Measurements from ENCODE around the gene CDK17. TPM values are rescaled to one million over a fixed set of nuclear protein-coding genes. Genes with fewer than 3 reads are reported as not detected.
"Not testable (repeated sequence)": the region's sequence is repeated elsewhere in the genome, so short reads cannot be mapped to it uniquely, and the experiment has no call there.

Gene CDK17
- polyA plus RNA-seq, 2 donors, result 6.3 to 6.5 TPM

DNA sequence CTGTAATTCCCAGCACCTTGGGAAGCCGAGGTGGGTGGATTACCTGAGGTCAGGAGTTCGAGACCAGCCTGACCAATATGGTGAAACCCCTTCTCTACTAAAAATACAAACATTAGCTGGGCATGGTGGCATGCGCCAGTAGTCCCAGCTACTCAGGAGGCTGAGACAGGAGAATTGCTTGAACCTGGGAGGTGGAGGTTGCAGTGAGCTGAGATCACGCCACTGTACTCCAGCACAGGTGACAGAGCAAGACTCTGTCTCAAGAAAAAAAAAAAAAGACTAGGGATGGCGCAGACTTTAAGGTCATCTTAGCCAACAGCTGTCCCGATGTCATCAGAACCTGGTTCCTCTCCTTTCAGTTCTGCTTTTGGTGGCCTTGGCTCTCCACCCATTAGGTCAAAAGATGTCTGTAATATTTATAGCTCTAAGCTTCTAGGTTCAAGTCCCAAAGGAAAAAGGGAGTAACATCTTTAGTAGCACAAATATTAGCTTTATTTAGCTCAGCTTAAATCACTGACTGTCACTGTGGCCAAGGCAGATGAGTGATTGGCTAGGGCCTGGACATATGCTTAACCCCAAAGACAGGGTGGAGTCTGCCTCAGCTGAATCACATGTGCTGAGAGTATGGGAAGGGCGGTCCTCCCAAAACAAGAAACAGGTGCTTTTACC is 7.3 kb upstream of the CDK17 start:
- H3K27ac ChIP-seq (ENCODE audit: low read depth in 2 of 2, low read length in 1 of 2); H3K27me3 ChIP-seq (ENCODE audit: control insufficient read depth in 1 of 2, insufficient read depth in 2 of 2, low read length in 2 of 2); H3K4me3 ChIP-seq (ENCODE audit: low read depth in 1 of 2, low read length in 2 of 2); H3K36me3 ChIP-seq (ENCODE audit: control insufficient read depth in 2 of 2, insufficient read depth in 2 of 2, low read length in 1 of 2); H3K9me3 ChIP-seq (ENCODE audit: control insufficient read depth in 2 of 2, insufficient read depth in 1 of 2, low read depth in 1 of 2, low read length in 1 of 2); H3K4me1 ChIP-seq (ENCODE audit: control insufficient read depth in 2 of 2, insufficient read depth in 2 of 2, low read length in 1 of 2): not testable (repeated sequence)
- WGBS, 2 donors, result 84 to 87% methylated on average over 7 of the region's 7 CpGs

DNA sequence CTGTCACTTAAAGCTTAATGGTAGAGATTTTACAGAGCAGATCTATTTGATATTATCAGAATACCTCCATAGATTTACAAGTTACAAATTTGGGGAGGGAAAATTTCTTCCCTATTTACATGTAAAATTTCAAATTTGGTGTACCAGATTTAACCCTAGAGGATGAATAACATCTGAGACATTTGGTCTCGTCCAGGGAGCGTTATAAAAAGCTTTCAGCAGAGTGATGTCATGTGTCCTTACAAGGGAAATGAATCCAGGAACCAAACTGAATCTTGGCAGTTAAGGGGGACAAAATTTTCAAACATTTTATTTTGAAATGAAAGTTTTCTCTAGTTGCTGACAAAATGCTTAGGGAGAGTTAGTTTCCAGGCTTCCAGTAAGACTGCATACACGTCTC is 4.5 kb upstream of the CDK17 start:
- no peak overlapping the region for H3K27ac ChIP-seq (ENCODE audit: low read depth in 2 of 2, low read length in 1 of 2)
- no peaks in the 10 kb centered on the region for H3K4me1 ChIP-seq (ENCODE audit: control insufficient read depth in 2 of 2, insufficient read depth in 2 of 2, low read length in 1 of 2)
- no peaks in the 10 kb centered on the region for H3K9me3 ChIP-seq (ENCODE audit: control insufficient read depth in 2 of 2, insufficient read depth in 1 of 2, low read depth in 1 of 2, low read length in 1 of 2)
- 44 to 60% methylated on average over 3 of the region's 3 CpGs for WGBS, 2 donors
- H3K4me3 ChIP-seq (ENCODE audit: low read depth in 1 of 2, low read length in 2 of 2), result no peak overlapping the region
- no peaks in the 10 kb centered on the region for H3K36me3 ChIP-seq (ENCODE audit: control insufficient read depth in 2 of 2, insufficient read depth in 2 of 2, low read length in 1 of 2)
- H3K27me3 ChIP-seq (ENCODE audit: control insufficient read depth in 1 of 2, insufficient read depth in 2 of 2, low read length in 2 of 2), result no peaks in the 10 kb centered on the region

DNA sequence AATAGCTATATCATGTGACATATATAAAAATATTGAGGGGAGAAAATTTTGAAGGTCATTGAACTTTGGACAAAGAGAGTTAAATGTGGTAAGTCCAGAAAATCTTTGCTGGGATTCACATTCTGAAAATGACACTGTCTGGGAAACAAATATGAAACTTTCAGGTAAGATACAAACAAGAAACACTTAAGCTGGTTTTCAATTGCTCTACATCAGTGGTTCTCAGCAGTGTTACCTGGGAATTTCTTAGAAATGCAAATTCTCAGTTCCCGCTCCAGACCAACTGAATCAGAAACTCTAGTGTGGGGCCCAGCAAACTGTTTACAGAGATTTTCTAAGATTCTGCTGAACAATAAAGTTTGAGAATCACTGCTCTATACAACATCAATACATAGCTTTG is 3.6 kb upstream of the CDK17 start:
- H3K36me3 ChIP-seq (ENCODE audit: control insufficient read depth in 2 of 2, insufficient read depth in 2 of 2, low read length in 1 of 2), result no peaks in the 10 kb centered on the region
- no peaks in the 10 kb centered on the region for H3K4me1 ChIP-seq (ENCODE audit: control insufficient read depth in 2 of 2, insufficient read depth in 2 of 2, low read length in 1 of 2)
- H3K27me3 ChIP-seq (ENCODE audit: control insufficient read depth in 1 of 2, insufficient read depth in 2 of 2, low read length in 2 of 2), result no peaks in the 10 kb centered on the region
- no peak overlapping the region for H3K4me3 ChIP-seq (ENCODE audit: low read depth in 1 of 2, low read length in 2 of 2)
- 93 to 99% methylated on average over 1 of the region's 1 CpG for WGBS, 2 donors
- no peak overlapping the region for H3K27ac ChIP-seq (ENCODE audit: low read depth in 2 of 2, low read length in 1 of 2)
- H3K9me3 ChIP-seq (ENCODE audit: control insufficient read depth in 2 of 2, insufficient read depth in 1 of 2, low read depth in 1 of 2, low read length in 1 of 2), result no peaks in the 10 kb centered on the region

DNA sequence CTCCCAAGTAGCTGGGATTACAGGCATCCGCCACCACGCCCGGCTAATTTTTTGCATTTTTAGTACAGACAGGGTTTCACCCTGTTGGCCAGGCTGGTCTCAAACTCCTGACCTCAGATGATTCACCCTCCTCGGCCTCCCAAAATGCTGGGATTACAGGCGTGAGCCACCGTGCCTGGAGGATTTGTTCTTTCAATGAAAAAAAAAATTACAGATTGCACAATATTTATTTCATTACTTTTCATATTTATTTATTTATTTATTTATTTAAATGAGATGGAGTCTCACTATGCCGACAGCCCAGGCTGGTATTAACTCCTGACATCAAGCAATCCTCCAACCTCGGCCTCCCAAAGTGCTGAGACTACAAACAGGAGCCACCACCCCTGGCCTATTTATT is 2.3 kb upstream of the CDK17 start:
- not testable (repeated sequence) for H3K36me3 ChIP-seq (ENCODE audit: control insufficient read depth in 2 of 2, insufficient read depth in 2 of 2, low read length in 1 of 2); H3K9me3 ChIP-seq (ENCODE audit: control insufficient read depth in 2 of 2, insufficient read depth in 1 of 2, low read depth in 1 of 2, low read length in 1 of 2); H3K27ac ChIP-seq (ENCODE audit: low read depth in 2 of 2, low read length in 1 of 2); H3K27me3 ChIP-seq (ENCODE audit: control insufficient read depth in 1 of 2, insufficient read depth in 2 of 2, low read length in 2 of 2); H3K4me1 ChIP-seq (ENCODE audit: control insufficient read depth in 2 of 2, insufficient read depth in 2 of 2, low read length in 1 of 2); H3K4me3 ChIP-seq (ENCODE audit: low read depth in 1 of 2, low read length in 2 of 2)
- 79 to 89% methylated on average over 8 of the region's 8 CpGs for WGBS, 2 donors

DNA sequence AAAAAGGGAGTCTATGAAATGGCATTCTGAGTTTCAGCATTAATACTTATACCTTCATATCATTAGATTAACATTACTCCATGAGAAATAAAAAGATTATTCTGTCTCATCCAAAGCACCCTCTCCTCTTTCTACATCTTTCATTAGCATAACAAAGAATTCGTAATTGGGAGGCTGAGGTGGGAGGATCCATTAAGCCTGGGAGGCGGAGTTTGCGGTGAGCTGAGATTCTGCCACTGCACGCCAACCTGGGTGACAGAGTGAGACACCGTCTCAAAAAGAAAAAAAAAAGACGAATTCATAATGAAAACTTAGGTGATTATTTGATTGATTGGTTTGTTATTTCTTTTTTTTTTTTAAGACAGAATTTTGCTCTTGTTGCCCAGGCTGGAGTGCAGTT is 1.8 kb upstream of the CDK17 start:
- Histone ChIP-seq H3K4me1 (ENCODE audit: control insufficient read depth in 2 of 2, insufficient read depth in 2 of 2, low read length in 1 of 2) (no peaks in the 10 kb centered on the region), H3K27ac (ENCODE audit: low read depth in 2 of 2, low read length in 1 of 2) (no peak overlapping the region), H3K9me3 (ENCODE audit: control insufficient read depth in 2 of 2, insufficient read depth in 1 of 2, low read depth in 1 of 2, low read length in 1 of 2) (no peaks in the 10 kb centered on the region), H3K36me3 (ENCODE audit: control insufficient read depth in 2 of 2, insufficient read depth in 2 of 2, low read length in 1 of 2) (no peaks in the 10 kb centered on the region), H3K27me3 (ENCODE audit: control insufficient read depth in 1 of 2, insufficient read depth in 2 of 2, low read length in 2 of 2) (no peaks in the 10 kb centered on the region), H3K4me3 (ENCODE audit: low read depth in 1 of 2, low read length in 2 of 2) (no peak overlapping the region)
- 83 to 89% methylated on average over 6 of the region's 6 CpGs for WGBS, 2 donors

DNA sequence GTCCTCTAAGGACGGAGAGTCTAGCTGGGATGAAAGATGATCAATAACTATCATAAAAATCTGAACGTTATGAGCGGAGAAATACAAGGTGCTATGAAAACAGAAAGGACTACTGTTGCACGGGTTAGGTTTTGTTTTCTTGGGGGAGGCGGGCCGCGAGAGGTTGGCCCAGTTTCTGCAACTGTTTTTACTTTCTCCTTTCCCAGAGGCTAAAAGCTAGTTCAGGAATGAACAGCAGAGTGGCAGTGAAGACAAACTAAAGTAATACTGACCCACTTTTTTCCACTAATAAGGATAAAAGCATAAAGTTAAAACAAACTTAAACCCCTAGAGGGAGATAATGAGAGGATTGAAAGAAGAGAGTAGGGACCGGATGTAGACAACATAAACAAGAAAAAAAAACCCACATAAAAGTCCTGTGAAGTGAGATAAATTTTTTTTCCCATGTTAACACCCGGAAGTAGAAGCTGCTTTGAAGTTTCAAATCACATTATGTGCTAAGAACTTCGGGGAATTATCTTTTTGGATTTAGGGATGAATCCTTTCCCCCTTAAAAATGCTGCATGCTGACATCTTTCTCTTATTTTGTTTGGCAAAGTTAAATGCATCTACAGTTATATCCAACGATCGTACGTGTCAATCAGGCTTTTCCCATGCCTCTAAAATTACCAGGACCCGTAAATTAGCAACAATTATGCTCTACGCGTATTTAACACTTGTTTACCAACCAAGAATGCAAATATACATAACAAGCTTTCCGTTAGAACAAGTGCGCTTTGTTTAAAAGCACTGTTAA is 1.0 kb upstream of the CDK17 start:
- Histone ChIP-seq H3K9me3 (ENCODE audit: control insufficient read depth in 2 of 2, insufficient read depth in 1 of 2, low read depth in 1 of 2, low read length in 1 of 2) (no peaks in the 10 kb centered on the region), H3K4me1 (ENCODE audit: control insufficient read depth in 2 of 2, insufficient read depth in 2 of 2, low read length in 1 of 2) (no peaks in the 10 kb centered on the region), H3K27me3 (ENCODE audit: control insufficient read depth in 1 of 2, insufficient read depth in 2 of 2, low read length in 2 of 2) (no peaks in the 10 kb centered on the region), H3K36me3 (ENCODE audit: control insufficient read depth in 2 of 2, insufficient read depth in 2 of 2, low read length in 1 of 2) (no peaks in the 10 kb centered on the region), H3K4me3 (ENCODE audit: low read depth in 1 of 2, low read length in 2 of 2) (peak overlapping the region; percentile 52 to 100), H3K27ac (ENCODE audit: low read depth in 2 of 2, low read length in 1 of 2) (peak overlapping the region; percentile 90 to 100)
- 8 to 9% methylated on average over 18 of the region's 18 CpGs for WGBS, 2 donors

DNA sequence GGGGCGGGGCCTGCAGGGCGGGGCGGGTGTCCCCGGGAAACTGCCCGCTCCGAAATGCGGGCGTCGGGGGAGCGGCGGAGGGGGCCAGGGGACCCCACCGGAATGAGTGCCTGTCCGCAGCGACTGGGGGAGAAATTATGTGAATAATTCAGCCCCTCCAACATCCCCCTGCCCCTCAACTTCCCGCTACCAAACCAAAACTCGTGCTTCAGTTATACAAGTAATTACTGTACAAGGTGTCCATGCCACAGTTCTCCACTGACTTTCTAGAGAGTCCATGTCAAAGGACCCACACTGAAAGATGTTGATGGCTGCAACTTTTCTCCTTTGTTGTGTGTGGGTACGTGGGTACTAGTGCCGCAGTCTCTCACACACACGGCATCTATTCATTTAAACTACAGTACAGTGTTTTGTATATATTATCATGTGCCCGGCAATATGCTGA is 414 bp upstream of the CDK17 start:
- 0 to 1% methylated on average over 10 to 20 of the region's 20 CpGs for WGBS, 2 donors
- Histone ChIP-seq H3K27me3 (ENCODE audit: control insufficient read depth in 1 of 2, insufficient read depth in 2 of 2, low read length in 2 of 2) (no peaks in the 10 kb centered on the region), H3K4me3 (ENCODE audit: low read depth in 1 of 2, low read length in 2 of 2) (peak overlapping the region; percentile 52 to 100), H3K27ac (ENCODE audit: low read depth in 2 of 2, low read length in 1 of 2) (peak overlapping the region; percentile 90 to 100), H3K36me3 (ENCODE audit: control insufficient read depth in 2 of 2, insufficient read depth in 2 of 2, low read length in 1 of 2) (no peaks in the 10 kb centered on the region), H3K9me3 (ENCODE audit: control insufficient read depth in 2 of 2, insufficient read depth in 1 of 2, low read depth in 1 of 2, low read length in 1 of 2) (no peaks in the 10 kb centered on the region), H3K4me1 (ENCODE audit: control insufficient read depth in 2 of 2, insufficient read depth in 2 of 2, low read length in 1 of 2) (no peaks in the 10 kb centered on the region)

DNA sequence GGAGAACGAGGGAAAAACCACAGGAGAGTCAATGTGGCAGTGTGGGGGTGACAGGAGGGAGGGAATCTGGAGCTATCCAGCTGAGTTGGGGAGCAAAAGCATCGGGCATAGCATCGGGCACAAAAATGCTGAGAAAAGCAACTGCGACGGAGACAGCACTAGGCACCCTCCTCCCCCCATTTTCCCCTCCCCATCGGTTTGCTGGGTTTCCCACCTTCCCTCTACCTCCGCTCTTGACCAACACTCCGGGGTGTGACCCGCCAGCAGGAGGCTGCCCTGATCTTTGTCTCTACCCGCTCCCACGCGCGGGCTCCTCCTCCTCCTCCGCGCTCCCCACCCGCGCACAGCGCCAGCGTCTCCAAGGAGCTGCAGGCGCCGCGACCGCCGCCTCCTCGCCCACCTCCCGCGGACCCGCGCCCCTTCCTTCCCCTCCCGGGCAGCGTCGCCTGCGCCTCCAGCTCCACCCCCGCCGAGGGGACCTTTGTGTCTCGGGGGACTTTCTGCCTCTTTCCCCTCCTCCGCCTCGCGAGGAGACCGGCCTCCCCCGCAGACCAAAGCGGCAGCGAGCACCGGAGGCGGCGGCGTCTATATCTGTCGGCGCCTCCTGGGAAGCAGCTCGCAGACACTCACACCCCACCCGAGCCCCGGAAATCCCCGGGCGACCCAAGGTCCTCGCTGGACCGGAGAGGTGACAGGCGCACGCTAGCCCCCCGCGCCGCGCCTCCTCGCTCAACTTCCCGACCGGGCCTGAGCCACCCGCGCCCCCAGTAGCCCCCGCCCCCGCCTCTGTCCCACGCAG is 920 bp downstream of the CDK17 start:
- no peaks in the 10 kb centered on the region for H3K4me1 ChIP-seq (ENCODE audit: control insufficient read depth in 2 of 2, insufficient read depth in 2 of 2, low read length in 1 of 2)
- no peaks in the 10 kb centered on the region for H3K27me3 ChIP-seq (ENCODE audit: control insufficient read depth in 1 of 2, insufficient read depth in 2 of 2, low read length in 2 of 2)
- peak overlapping the region; percentile 98 to 100 for H3K27ac ChIP-seq (ENCODE audit: low read depth in 2 of 2, low read length in 1 of 2)
- 0 to 1% methylated on average over 67 to 70 of the region's 70 CpGs for WGBS, 2 donors
- H3K9me3 ChIP-seq (ENCODE audit: control insufficient read depth in 2 of 2, insufficient read depth in 1 of 2, low read depth in 1 of 2, low read length in 1 of 2), result no peaks in the 10 kb centered on the region
- peak overlapping the region; percentile 82 to 100 for H3K4me3 ChIP-seq (ENCODE audit: low read depth in 1 of 2, low read length in 2 of 2)
- H3K36me3 ChIP-seq (ENCODE audit: control insufficient read depth in 2 of 2, insufficient read depth in 2 of 2, low read length in 1 of 2), result no peaks in the 10 kb centered on the region

DNA sequence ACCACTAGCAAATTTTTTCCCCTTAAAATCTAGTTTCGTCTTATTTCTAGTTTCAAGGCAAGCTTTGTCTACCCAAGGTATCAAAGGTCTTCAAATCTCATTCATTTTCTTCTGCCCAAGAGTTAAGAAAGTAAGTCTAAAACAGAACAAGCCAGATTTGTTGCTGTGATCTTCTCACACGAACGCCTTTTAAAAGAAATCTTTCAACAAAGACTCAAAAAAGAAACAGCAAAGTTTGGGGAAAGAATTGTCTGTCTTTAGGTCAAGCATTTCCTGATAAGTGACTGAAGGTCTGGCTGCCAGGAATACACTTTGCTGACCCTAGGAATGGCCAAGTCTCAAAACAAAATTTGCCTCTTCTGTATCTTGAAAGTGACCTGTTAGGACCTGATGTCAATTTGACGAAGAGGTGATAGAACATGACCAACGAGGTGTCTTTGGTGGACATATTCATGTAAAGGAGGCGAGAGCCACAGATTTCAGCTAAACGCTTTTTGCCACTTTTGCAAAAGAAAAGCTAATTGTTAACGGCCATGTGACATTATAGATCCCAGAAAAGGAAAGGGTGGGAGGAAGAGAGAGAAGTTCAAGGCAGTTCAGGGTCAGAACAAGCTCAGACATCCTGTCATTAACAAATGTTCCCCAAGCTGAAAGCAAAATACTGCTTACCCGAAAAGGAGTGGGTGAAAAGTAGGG is 1.7 kb downstream of the CDK17 start:
- Histone ChIP-seq H3K36me3 (ENCODE audit: control insufficient read depth in 2 of 2, insufficient read depth in 2 of 2, low read length in 1 of 2) (no peaks in the 10 kb centered on the region), H3K27me3 (ENCODE audit: control insufficient read depth in 1 of 2, insufficient read depth in 2 of 2, low read length in 2 of 2) (no peaks in the 10 kb centered on the region), H3K27ac (ENCODE audit: low read depth in 2 of 2, low read length in 1 of 2) (peak overlapping the region; percentile 98 to 100), H3K4me3 (ENCODE audit: low read depth in 1 of 2, low read length in 2 of 2) (peak overlapping the region; percentile 82 to 100), H3K9me3 (ENCODE audit: control insufficient read depth in 2 of 2, insufficient read depth in 1 of 2, low read depth in 1 of 2, low read length in 1 of 2) (no peaks in the 10 kb centered on the region), H3K4me1 (ENCODE audit: control insufficient read depth in 2 of 2, insufficient read depth in 2 of 2, low read length in 1 of 2) (no peaks in the 10 kb centered on the region)
- WGBS, 2 donors, result 2 to 3% methylated on average over 9 of the region's 9 CpGs

Measured in esophagus (tissue), 2 donors.